LoVo (cell line): ENCODE measurements around the gene TLCD1.
"Not testable (repeated sequence)": the region's sequence is repeated elsewhere in the genome, so short reads cannot be mapped to it uniquely, and the experiment has no call there.

Experiments used
- DNase-seq: peaks from one replicate; pipeline ENCODE4 v3.0.0-alpha.2; 2016; ENCODE audit warnings: low spot score

Gene TLCD1

DNA sequence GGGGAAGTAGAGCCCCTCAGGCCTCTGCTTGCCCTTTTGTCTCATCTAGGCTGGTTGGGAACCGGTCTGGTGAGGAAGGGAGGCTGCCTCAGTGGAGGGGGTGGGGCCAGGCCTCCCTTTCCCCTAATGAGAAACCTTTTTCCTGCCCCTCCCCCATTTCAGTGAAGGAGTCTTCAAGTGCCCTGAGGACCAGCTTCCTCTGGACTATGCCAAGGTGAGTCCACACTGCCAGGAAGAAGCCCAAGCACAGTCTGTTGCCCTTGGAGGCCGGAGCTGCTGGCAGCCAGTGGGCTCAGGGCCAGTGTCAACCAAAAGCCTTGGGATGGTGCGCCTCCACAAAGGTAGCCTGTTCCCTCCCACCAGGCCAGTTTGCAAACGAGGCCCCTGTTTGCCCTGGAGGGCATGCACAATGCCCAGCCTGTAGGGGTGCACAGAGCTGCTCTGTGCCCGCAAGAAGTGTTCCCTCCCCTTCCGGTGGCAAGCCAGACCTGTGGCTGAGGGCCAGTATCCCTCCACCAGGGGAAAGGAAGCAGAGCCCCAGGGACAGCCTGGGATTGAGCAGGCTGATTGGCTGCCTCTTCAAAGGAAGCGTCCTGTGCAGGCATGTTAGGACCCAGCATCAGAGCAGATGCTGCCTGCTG is 21.1 kb upstream of the TLCD1 start:
- no peak for DNase-seq

DNA sequence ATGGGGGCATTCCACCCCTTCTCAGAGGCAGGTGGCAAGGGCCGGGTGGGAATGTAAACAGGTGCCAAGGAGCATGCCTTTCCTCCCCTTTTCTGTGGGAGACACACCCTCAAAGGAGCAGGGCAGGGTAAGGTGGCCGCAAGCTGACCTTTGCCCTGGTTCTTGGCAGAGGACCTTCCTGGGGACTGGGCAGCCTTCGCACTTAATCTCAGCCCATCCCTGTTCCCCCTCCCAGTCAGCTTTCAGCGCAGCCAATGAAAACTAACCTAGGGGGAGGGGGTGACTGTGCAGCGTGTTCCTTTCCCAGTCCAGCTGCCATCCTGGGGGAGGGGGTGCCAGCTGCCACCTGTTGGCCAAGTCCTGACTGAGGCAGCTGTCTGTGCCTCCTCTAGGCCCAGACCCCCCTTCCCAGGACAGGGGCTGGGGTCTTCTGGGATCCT is 20.6 kb upstream of the TLCD1 start:
- peak; percentile 62 for DNase-seq

DNA sequence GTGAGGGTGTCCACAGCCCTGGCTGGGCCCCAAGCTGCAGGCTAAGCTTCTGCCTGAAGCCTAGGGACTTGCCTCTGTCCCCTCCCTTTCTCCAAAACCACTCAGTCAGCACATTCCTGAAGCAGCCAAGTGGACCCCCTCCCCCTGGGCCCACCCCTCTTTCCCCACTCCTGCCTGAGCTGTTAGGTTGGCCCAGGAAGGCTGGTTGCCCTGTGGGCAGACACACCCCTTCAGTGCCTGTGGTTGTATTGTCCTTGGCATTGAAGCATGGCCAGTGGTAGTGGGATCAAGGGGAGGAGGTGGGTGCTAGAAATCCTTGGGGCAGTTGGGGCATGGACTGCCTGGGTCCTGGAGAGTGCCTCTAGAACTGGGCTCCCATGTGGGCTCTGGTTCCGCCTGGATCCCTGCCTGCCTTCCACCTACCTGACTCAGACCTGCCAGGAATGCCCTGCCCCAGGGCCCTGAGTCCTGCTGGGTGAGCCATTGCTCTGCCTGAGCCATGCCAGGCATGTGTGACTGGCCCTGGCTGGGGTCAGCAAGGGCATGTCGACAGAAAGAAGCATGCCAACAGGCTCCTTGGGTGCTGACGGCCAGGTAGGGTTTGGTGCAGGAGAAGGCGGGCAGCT is 19.9 kb upstream of the TLCD1 start:
- DNase-seq = peak; percentile 56

DNA sequence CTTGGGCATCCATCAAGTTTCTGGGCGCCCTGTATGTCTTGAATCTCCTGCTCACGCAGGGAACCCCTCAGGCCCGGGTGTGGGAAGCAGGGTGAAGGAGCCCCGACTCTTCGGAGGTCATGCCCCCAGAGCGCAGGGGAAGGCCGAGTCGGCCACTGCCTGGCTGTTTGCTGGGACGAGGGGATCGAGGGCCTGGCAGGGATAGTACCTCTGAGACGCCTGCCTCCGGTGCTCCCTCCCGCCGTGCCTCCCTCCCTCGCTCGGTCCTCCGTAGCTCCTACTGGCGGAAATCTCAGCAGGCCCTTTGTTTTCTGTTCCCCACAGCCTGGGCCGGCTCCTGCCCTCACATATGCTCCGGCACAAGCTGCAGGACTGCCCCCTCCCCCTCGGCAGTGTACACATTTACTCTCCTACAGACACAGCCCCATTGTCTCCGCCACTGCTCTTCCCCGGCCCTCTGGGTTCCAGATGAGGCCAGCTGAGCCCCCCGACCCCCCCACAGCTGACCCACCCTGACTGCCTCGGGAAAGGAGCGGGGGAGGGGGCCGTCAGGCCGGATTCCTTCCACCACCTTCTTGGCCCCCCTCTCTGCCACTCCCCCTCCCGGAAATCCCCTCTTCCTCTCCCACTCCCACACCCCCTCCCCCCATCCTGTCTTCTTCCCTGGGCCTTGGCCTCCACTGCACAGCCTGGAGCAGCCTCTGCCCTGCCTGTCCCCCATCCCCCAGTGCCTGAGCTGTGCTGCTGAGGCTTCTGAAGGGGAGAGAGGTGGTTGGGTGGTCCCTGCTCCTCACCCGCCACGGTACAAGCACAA is 19.1 kb upstream of the TLCD1 start:
- no peak for DNase-seq

DNA sequence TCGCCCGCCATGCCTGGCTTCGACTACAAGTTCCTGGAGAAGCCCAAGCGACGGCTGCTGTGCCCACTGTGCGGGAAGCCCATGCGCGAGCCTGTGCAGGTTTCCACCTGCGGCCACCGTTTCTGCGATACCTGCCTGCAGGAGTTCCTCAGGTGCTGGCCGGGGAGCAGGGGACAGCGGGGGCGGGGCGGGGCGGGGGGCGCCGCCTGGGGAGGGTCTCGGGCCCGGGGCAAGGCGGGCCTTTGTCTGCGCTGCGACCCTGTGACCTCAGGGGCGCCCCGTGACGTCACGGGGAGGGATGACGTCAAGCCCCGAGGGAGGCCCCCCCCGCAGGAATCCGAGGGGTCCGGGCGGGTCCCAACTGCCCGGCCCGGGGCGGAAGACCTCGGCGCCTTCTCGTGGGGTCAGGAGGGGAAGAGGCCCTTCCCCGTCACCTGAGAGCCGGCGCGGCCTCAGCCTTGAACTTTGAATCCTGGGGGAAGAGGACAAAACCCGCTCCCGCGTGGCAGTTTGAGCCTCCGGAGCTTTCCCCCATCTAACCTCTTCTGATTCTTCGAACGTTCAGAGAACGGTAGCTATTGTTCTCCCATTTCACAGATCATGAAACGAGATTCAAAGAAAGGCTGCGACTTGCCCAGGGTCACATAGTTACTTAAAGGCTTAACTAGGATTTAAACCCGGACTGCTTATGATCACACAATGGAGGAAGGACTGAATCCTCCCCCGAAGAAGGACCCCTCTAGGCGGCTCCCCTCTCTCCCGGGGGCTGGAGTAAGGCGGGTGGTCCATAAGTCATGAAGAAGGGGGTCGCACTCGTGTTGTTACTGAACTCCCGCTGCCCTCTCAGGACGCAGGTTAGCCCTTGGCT is 18.3 kb upstream of the TLCD1 start:
- DNase-seq = peak; percentile 47

DNA sequence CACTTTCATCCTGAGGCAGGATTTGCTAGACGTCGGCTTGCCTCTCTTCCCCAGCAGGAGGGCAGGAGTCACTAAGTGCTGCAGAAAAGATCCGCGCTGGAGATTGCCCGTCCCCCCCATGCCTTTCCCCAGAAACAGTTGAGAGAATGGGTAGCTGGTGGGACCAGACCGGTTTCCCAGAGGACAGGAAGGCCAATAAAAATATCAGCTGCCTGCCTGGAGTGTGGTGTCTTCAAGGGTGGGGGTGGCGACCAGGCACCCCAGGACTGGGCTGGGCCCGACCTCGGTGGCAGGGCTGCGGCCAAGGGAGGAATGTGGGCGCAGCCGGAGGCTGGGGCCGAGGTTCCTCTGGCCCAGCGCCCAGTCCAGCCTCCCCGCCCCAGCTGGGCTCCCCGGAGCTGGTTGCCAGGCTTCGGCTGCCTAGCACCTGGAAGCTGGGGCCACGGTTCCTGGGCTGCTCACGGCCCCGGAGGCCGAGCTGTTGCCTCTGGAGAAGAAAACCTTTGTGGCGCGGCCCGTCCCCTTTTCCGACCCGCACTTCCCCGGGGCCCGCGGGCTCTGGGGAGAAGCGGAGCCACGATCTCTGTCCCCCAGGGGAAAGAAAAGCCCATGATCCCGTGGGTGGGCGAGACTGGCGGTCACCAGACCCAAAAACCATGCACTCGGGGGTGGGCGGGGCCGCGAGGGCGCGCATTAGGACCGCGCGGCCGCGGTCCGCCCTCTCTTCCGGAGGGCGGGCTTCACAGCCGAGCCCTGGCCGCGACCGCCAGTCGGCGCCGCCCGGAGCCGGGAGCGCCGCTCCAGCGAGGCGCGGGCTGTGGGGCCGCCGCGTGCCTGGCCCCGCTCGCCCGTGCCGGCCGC is 17.4 kb upstream of the TLCD1 start, which contains the start of gene TRAF4:
Gene TRAF4 (plus strand): TSS at position 769 of the 861 bp plus-strand sequence. CDS start 102 bp downstream, outside the sequence.
- peak; percentile 89 for DNase-seq

DNA sequence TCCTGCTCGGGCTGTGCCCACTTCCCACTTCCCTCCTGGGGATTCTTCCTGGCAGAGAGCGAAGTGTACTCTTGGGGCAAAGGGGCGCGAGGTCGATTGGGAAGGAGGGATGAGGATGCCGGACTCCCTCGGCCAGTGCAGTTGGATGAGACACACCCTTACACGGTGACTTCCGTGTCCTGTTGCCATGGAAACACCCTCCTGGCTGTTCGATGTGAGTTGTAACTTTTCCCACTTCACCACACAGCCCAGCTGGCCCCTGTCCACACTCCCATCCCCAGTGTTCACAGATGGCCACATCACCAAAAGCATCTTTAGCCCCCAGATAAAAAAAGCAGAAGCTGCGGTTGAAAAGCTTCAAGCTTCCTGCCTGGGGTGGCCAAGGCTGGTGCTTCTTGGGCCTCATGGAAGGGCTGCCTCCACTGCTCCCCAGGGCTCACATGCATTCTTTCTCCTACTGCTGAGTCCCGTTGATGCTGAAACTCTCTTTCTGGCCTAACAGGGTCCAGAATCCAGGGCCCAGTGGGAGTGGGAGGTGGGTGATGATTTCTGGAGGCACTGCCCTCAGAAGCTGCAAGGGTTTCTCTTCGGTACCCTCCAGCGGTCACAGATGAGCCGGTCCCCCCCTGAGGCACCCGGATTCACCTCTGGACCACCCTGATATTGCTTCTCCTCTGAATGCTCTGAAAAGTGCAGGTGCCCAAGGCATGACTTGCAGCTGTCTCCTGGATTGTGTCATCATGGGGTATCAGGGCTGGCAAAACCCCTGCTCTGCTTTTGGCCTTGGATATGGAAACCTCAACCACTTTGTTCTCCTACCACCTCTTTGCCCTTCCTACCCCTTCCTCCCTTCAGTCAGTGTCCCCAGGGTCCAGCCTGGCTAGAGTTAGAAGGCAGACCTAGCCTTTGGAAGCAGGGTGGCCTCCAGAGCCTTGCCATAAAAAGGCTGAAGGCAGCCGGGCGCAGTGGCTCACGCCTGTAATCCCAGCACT is 15.6 kb upstream of the TLCD1 start:
- DNase-seq = no peak

DNA sequence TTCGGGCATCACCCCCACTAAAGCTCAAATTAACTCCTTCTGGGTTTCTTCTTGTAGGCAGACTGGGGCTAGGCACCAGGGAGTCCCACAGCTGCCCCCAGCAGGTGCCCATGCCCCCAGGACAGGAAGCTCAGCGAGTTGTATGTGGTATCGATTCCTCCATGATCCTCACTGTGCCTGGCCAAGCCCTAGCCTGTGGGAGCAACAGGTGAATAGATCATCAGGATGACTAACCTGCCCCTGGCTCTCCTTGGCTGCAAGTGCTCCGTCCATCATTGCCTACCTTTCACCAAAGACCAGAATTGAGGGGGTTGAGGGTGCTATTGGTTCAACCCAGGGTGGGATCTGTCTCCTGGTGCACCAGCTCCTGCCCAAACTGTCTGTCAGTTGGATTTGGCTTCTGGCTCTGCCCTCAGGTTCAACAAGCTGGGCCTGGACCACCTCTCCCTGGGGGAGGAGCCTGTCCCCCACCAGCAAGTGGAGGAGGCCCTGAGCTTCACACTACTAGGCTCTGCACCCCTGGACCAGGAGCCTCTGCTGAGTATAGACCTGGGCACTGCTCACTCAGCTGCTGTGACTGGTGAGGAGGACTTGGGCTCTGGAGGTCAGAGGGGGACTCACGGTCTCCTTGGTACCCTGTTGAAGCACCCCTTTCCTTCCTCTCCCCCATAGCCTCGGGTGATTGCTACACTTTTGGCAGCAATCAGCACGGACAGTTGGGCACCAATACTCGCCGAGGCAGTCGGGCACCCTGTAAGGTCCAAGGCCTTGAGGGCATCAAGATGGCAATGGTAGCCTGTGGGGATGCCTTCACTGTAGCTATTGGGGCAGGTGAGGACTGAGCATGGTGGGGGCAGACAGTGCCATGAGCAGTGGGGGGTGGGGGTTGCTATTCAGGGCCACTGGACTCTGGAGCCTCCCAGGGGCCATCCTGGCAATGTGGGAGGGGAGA is 14.6 kb upstream of the TLCD1 start:
- no peak for DNase-seq

DNA sequence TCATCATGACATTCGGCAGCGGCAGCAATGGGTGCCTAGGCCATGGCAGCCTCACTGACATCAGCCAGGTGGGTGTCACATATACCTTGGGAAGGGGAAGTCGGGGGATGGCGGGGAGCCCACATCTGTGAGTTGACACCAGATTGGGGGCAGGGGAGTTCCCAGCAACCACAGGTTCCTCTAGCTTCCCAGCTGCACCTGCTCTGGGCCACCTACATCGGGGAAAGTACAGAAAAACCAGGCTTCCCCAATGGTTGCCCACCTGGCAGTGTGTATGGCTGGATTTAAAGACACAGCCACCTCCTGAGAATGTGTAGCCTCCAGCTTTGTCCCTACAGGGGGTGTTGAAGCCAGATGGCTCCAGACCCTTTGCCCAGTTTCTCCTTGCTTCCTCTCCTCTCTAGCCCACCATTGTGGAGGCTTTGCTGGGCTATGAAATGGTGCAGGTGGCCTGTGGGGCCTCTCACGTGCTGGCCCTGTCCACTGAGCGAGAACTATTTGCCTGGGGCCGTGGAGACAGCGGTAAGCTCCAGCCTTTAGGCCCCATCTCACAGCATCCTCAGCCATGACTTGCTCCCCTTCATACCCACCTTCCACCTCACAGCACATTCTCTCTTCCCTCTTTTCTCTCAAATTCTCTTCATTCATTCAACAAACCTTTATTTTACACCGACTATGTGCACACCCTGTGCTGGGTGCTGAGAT is 12.8 kb upstream of the TLCD1 start:
- DNase-seq = no peak

DNA sequence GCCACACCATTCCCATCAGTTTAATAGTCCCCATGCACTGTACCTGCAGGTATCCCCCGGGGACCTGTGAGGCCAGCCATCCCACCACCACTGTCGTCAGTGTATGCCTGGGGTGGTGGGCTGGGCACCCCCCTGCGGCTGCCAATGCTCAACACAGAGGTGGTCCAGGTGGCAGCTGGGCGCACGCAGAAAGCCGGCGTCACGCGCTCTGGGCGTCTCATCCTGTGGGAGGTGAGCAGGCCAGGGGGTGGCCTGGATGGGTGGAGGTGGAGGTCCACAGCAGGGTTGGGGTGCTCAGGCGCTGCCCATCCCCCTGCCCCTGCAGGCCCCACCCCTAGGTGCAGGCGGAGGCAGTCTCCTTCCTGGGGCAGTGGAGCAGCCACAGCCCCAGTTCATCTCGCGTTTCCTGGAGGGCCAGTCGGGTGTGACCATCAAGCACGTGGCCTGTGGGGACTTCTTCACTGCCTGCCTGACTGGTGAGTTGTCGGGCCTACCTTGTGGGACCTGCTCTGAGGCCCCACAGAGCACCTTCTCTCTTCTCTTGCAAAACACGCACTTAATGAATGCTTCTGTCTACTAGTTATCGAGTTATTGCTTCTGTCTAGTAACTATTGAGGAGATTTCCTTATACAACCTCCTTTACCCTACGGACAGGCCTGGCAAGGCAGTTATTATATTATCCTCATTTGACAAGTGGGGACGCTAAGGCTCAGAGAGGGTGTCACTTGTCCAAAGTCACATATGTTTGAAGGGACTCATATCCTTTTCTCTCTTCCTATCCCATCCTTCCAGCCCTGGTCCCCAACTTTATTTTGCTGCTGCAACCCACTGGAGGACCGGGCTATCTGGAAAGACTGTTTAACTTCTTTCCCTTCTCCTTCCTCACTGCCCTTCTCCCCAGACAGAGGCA is 12.0 kb upstream of the TLCD1 start:
- DNase-seq = no peak

DNA sequence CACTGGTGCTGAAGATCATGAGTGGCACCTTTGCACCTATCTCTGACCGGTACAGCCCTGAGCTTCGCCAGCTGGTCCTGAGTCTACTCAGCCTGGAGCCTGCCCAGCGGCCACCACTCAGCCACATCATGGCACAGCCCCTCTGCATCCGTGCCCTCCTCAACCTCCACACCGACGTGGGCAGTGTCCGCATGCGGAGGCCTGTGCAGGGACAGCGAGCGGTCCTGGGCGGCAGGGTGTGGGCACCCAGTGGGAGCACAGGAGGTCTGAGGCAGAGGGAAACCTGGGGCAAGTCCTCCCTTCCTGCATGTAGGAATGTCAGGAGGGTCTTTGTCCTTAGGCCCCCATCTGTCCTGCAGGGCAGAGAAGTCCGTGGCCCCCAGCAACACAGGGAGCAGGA is 11.3 kb upstream of the TLCD1 start:
- DNase-seq = no peak

DNA sequence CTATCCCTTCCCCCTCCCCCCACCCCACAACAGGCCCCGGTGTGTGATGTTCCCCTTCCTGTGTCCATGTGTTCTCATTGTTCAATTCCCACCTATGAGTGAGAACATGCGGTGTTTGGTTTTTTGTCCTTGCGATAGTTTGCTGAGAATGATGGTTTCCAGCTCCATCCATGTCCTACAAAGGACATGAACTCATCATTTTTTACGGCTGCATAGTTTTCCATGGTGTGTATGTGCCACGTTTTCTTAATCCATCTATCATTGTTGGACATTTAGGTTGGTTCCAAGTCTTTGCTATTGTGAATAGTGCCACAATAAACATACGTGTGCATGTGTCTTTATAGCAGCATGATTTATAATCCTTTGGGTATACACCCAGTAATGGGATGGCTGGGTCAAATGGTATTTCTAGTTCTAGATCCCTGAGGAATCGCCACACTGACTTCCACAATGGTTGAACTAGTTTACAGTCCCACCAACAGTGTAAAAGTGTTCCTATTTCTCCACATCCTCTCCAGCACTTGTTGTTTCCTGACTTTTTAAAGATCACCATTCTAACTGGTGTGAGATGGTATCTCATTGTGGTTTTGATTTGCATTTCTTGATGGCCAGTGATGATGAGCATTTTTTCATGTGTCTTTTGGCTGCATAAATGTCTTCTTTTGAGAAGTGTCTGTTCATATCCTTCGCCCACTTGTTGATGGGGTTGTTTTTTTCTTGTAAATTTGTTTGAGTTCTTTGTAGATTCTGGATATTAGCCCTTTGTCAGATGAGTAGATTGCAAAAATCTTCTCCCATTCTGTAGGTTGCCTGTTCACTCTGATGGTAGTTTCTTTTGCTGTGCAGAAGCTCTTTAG is 10.1 kb upstream of the TLCD1 start:
- DNase-seq = not testable (repeated sequence)

DNA sequence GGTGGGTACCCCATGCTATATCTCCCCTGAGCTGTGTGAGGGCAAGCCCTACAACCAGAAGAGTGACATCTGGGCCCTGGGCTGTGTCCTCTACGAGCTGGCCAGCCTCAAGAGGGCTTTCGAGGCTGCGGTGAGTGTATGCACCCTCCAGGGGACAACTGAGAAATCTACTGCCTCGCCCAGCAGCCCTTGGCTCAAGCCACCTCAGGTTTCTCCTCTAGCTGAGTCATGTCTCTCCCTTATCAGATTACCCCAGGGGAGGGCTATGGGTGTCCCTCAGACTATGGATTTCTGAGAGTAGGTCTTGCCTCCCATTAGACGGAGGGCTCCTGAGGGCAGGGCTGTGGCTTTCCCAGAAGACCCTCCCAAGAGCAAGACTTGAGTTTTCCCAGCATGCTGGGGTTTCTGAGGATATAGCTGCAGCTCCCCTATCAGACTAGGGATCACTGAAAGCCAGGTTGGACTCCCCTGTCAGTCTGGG is 9.2 kb upstream of the TLCD1 start:
- no peak for DNase-seq

DNA sequence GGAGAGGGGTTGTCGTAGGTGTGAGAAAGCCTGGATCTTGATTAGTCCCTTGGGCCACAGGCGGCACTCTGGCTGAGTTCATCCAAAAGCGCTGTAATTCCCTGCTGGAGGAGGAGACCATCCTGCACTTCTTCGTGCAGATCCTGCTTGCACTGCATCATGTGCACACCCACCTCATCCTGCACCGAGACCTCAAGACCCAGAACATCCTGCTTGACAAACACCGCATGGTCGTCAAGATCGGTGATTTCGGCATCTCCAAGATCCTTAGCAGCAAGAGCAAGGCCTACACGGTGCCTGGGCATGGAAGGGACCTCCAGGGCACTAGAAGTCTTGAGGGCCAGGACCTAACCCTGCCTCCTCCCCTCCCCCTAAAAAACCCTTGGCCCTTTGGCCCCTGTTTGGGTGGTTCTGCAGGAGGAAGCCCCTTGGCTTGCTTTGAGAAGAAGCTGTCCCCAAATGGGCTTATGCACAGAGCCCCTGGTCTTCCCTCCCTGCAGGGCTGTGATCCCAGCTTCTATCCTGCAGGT is 8.7 kb upstream of the TLCD1 start:
- DNase-seq = no peak

DNA sequence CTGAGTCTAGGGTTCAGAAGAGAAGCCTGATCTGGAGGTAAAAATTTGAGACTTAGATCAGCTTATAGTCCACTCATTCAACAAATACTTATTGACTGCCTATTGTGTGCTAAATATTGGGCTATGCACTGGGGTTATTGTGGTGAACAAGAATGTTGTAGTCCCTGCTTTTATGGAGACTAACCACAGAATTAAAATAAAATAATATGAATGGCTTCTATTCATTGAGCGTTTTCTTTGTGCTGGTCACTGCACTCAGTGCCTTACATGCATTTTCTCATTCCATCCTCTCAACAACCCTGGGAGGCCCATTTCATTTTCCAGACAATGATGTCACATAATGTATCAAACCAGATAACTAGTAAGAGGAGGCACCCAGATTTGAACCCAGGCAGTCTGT is 7.3 kb upstream of the TLCD1 start:
- no peak for DNase-seq

DNA sequence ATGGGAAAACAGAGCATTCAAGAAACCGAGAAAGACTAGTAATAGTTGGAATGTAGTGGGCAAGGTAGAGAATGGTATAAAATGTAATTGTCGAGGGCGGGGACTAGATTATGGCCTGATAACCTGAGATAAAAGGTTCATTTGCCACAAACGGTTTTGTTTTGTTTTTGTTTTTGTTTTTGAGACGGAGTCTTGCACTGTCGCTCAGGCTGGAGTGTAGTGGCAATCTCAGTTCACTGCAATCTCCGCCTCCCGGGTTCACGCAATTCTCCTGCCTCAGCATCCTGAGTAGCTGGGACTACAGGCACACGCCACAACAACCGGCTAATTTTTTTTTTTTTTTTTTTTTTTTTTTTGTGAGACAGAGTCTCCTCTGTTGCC is 3.9 kb upstream of the TLCD1 start:
- DNase-seq = no peak
